Measurements from ENCODE around the gene HIF3A. TPM values are rescaled to one million over a fixed set of nuclear protein-coding genes. Genes with fewer than 3 reads are reported as not detected.
A peak's percentile ranks its signal among the peaks of the same experiment; 100 is the strongest.

HIF3A gene
- total and polyA plus RNA-seq, 2 of the 4 experiments (the other 2 are of a cell fraction): 0.02 TPM; not detected in 1

GRCh38 chr19:46391296-46392251 is 94.7 kb downstream of the HIF3A start:
- in situ Hi-C loops (cut with MboI; ENCODE audit: low sequenced_read_pairs): no loop called here
- no TSS peak for BruUV-seq (replicated peaks)
- H3K9me1 ChIP-seq (ENCODE audit: insufficient read depth, low read length): peaks cover 18% of the 10 kb centered on the region
- H2BK5ac ChIP-seq (ENCODE audit: low read depth, low read length, poor library complexity, severe bottlenecking): peak overlapping the region; percentile 8
- H2AK5ac ChIP-seq (ENCODE audit: low read depth, low read length): peak overlapping the region; percentile 86; the same call in 1 of the 2 replicates
- no peak overlapping the region for H3K4me2 ChIP-seq (ENCODE audit: low read depth, low read length)
- peak overlapping the region; percentile 44 for H2AFZ ChIP-seq (replicated peaks; ENCODE audit: low read length, poor library complexity)
- peak overlapping the region; percentile 54 for H3K4ac ChIP-seq (ENCODE audit: low read depth, low read length)
- no peak overlapping the region for H3K4me3 ChIP-seq (ENCODE audit: insufficient read depth, low read depth, low read length)
- H4K91ac ChIP-seq (ENCODE audit: insufficient read depth, low read depth, low read length): peak overlapping the region; percentile 28
- no peak overlapping the region for H3K23ac ChIP-seq (ENCODE audit: low read depth, low read length)
- TF ChIP-seq RFX5 (IDR thresholded peaks at IDR 0.05; ENCODE audit: low read depth, low read length) (no peak), CEBPB (IDR thresholded peaks at IDR 0.05; ENCODE audit: low read depth, low read length) (no peak), NFE2L2 (IDR thresholded peaks at IDR 0.05; ENCODE audit: low read depth, low read length) (no peak), CTCF (conservative IDR thresholded peaks at IDR 0.05; ENCODE audit: low read depth, low read length) (no peak), BHLHE40 (IDR thresholded peaks at IDR 0.05; ENCODE audit: low read depth, low read length) (no peak), CHD1 (IDR thresholded peaks at IDR 0.05; ENCODE audit: low read depth, low read length) (no peak), RAD21 (IDR thresholded peaks at IDR 0.05; ENCODE audit: low read length) (no peak), SMC3 (IDR thresholded peaks at IDR 0.05; ENCODE audit: low read depth, low read length) (no peak)
- TF ChIP-seq, protein P1, sequence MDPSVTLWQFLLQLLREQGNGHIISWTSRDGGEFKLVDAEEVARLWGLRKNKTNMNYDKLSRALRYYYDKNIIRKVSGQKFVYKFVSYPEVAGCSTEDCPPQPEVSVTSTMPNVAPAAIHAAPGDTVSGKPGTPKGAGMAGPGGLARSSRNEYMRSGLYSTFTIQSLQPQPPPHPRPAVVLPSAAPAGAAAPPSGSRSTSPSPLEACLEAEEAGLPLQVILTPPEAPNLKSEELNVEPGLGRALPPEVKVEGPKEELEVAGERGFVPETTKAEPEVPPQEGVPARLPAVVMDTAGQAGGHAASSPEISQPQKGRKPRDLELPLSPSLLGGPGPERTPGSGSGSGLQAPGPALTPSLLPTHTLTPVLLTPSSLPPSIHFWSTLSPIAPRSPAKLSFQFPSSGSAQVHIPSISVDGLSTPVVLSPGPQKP (IDR thresholded peaks at IDR 0.05; ENCODE audit: borderline replicate concordance, low read depth, low read length): no peak
- POLR2A ChIA-PET (ENCODE audit: unreplicated experiment): no interaction called here
- H3K27ac ChIP-seq (ENCODE audit: insufficient read depth, low read length): peak overlapping the region; percentile 55
- no peaks in the 10 kb centered on the region; the same call in 1 of the 2 replicates for H4K20me1 ChIP-seq (ENCODE audit: insufficient read depth, low read length)
- H3K14ac ChIP-seq (replicated peaks; ENCODE audit: low read depth, low read length): peak overlapping the region; percentile 22; the same call in 1 of the 2 replicates
- H3K27me3 ChIP-seq (ENCODE audit: control insufficient read depth, insufficient read depth, low read length): no peaks in the 10 kb centered on the region
- H3K56ac ChIP-seq (ENCODE audit: extremely low read depth, insufficient read depth, low read length): peak overlapping the region; percentile 33; the same call in 1 of the 2 replicates
- peak overlapping the region; percentile 13 for H2BK20ac ChIP-seq (ENCODE audit: low read depth, low read length)
- peak overlapping the region; percentile 58 for H2BK120ac ChIP-seq (ENCODE audit: low read depth, low read length)
- no peak overlapping the region for H4K5ac ChIP-seq (ENCODE audit: low read depth, low read length)
- WGBS, 2 experiments (ENCODE audit: extremely low coverage in 2 of 2, insufficient read length in 1 of 2): 92% methylated on average over 12 of the region's 33 CpGs; no CpG with 5 or more reads in 1 of the 2 experiments
- H3K18ac ChIP-seq (ENCODE audit: low read depth, low read length): no peak overlapping the region; the same call in 1 of the 2 replicates
- no peak overlapping the region for H3K9ac ChIP-seq (ENCODE audit: low read depth, low read length)
- peaks cover 0 to 14% of the 10 kb centered on the region in 2 experiments; a peak in 2 of 4 replicates for H3K79me1 ChIP-seq (ENCODE audit: low read depth in 1 of 2, low read length in 2 of 2)
- intact Hi-C loops (cut with micrococcal nuclease): no loop called here
- no peak for ATAC-seq (ENCODE audit: low read depth)
- peak overlapping the region in 1 of 2 experiments; percentile 79; a peak in 1 of 4 replicates for H4K8ac ChIP-seq (ENCODE audit: low read depth in 2 of 2, low read length in 2 of 2)
- peaks cover 6% of the 10 kb centered on the region for H3K9me3 ChIP-seq (ENCODE audit: control insufficient read depth, insufficient read depth, low read length)
- peaks cover 42% of the 10 kb centered on the region for H3K36me3 ChIP-seq (ENCODE audit: control insufficient read depth, insufficient read depth, low read length)
- peaks cover 15% of the 10 kb centered on the region for H3K4me1 ChIP-seq (ENCODE audit: control insufficient read depth, insufficient read depth, low read length)
- dilution Hi-C loops (cut with HindIII; ENCODE audit: low sequenced_read_pairs, unreplicated experiment): no loop called here
- peak overlapping the region; percentile 62 for H2AK9ac ChIP-seq (replicated peaks; ENCODE audit: low read depth, low read length, poor library complexity)
- DNase-seq: no peak
- CTCF ChIA-PET: interaction anchor here (0.8 to 1.0 kb wide), 2 partner anchors 11 to 21 kb away, joined by 3 to 4 read pairs; no protein-coding TSS in a partner anchor
- no peak overlapping the region for H2BK15ac ChIP-seq (ENCODE audit: low read depth, low read length)
